PC-9 (cell line): Measurements from ENCODE around the gene GPR37L1.

ENCODE experiments used
- CTCF ChIP-seq: fragments of 200-600 bp; sonication (generic); conservative IDR thresholded peaks from 2 replicates; pipeline ENCODE4 v1.6.1; 2017; ENCODE audit warnings: mixed run types, antibody characterized with exemption, mild to moderate bottlenecking, moderate library complexity
- EZH2 ChIP-seq: fragments of 200-600 bp; sonication (generic); IDR thresholded peaks from 2 replicates; pipeline ENCODE4 v1.8.0; 2017; ENCODE audit warnings: antibody characterized with exemption, low read depth

- TF ChIP-seq CTCF: no peak
- no peak for TF ChIP-seq EZH2
Measured at GRCh38 chr1:202162047-202162417, 39.3 kb downstream of the GPR37L1 start.
